HepG2 (cell line): ENCODE measurements around the gene SLC12A9. TPM values are rescaled to one million over a fixed set of nuclear protein-coding genes. Genes with fewer than 3 reads are reported as not detected.

ENCODE experiments used
- ATAC-seq: fragments of 200-7000 bp; cut with Tn5 transposase; 3 replicates; pipeline ENCODE4 v1.9.1; 2020; ENCODE audit warnings: mild to moderate bottlenecking, moderate library complexity
- BruUV-seq: library from RNA; stranded (reverse); fragments of 400-500 nt; replicated peaks from 2 replicates; lab custom pipeline; 2021; lab: Mats Ljungman, UMichigan
- CTCF ChIA-PET: fragments of 300-600 bp; formaldehyde crosslinking; extraction: SDS; loops from one replicate; lab custom pipeline; 2021; ENCODE audit warnings: low total read pairs, inconsistent platforms, low intra/inter-chr PET ratio; lab: Yijun Ruan, JAX
- POLR2A ChIA-PET: fragments of 350-600 bp; sonication (Branson Sonifier 250); formaldehyde crosslinking; loops from one replicate; lab custom pipeline; 2020; ENCODE audit warnings: antibody characterized with exemption, inconsistent platforms; lab: Yijun Ruan, JAX
- DNase-seq: peaks from one replicate; pipeline ENCODE4 v3.0.0-alpha.2; 2015; ENCODE audit warnings: low spot score
- FAIRE-seq: peaks from 3 replicates; lab custom pipeline; 2011; peaks lifted over from hg19 to GRCh38; lab: Jason Lieb, UNC
- H2AFZ ChIP-seq: one replicate; pipeline ENCODE4 v1.6.1; 2011; ENCODE audit warnings: low read length, inconsistent platforms
- H3K27ac ChIP-seq: fragments of 300-600 bp; 3 replicates; pipeline ENCODE4 v1.8.0; 2011; ENCODE audit warnings: mixed run types, mild to moderate bottlenecking, mixed read lengths, low read length, inconsistent platforms; ENCODE audit not compliant: insufficient read depth; ENCODE audit errors: extremely low read length
- H3K27me3 ChIP-seq, 2 experiments: fragments of 200-600 bp in 1 of 2; 2 replicates in 1 of 2; 3 replicates in 1 of 2; pipeline versions ENCODE4 v1.6.0 to v1.8.0; 2011; ENCODE audit warnings: low read length in 2 of 2, mild to moderate bottlenecking in 2 of 2, moderate library complexity in 2 of 2, inconsistent platforms in 1 of 2; ENCODE audit not compliant: insufficient read depth in 2 of 2, control insufficient read depth in 1 of 2
- H3K36me3 ChIP-seq, 2 experiments: fragments of 200-600 bp in 1 of 2; replicated peaks in 1 of 2; 2 replicates in 1 of 2; 3 replicates in 1 of 2; pipeline versions ENCODE4 v1.5.1 to v1.8.0; 2011; ENCODE audit warnings: low read length in 2 of 2, inconsistent platforms in 1 of 2; ENCODE audit not compliant: insufficient read depth in 2 of 2, control insufficient read depth in 1 of 2
- H3K4me1 ChIP-seq: 2 replicates; pipeline ENCODE4 v1.5.1; 2012; ENCODE audit warnings: low read length, inconsistent platforms; ENCODE audit not compliant: insufficient read depth
- H3K4me2 ChIP-seq: 2 replicates; pipeline ENCODE4 v1.6.0; 2011; ENCODE audit warnings: low read depth, low read length, inconsistent platforms
- H3K4me3 ChIP-seq, 3 experiments: fragments of 200-600 bp in 1 of 3; sonication (generic), shearing (Covaris generic) in 1 of 3; replicated peaks in 1 of 3; 2 replicates each; pipeline ENCODE4 v1.5.1; 2011 to 2016; ENCODE audit warnings: low read length in 3 of 3, inconsistent platforms in 2 of 3, low read depth in 2 of 3, mild to moderate bottlenecking in 2 of 3, control low read depth in 1 of 3, mixed read lengths in 1 of 3; ENCODE audit not compliant: insufficient read depth in 1 of 3
- H3K79me2 ChIP-seq: one replicate; pipeline ENCODE4 v1.6.1; 2011; ENCODE audit warnings: low read length, inconsistent platforms; ENCODE audit not compliant: insufficient read depth
- H3K9ac ChIP-seq: 2 replicates; pipeline ENCODE4 v1.6.0; 2011; ENCODE audit warnings: mild to moderate bottlenecking, low read depth, low read length, inconsistent platforms; ENCODE audit not compliant: insufficient read depth
- H3K9me3 ChIP-seq: 2 replicates; pipeline ENCODE4 v1.5.1; 2012; ENCODE audit warnings: mild to moderate bottlenecking, low read length
- H4K20me1 ChIP-seq: 2 replicates; pipeline ENCODE4 v1.6.0; 2011; ENCODE audit warnings: inconsistent platforms, mild to moderate bottlenecking, low read length, moderate library complexity; ENCODE audit not compliant: insufficient read depth
- ARNT ChIP-seq: fragments of 450-650 bp; IDR thresholded peaks from 2 replicates; pipeline ENCODE4 v1.6.1; 2017
- CENPT ChIP-seq: sonication (generic); formaldehyde crosslinking; IDR thresholded peaks from 2 replicates; pipeline ENCODE4 v1.8.0; 2022; ENCODE audit warnings: low read depth, mild to moderate bottlenecking, moderate library complexity, missing genetic modification reagents
- JARID2 ChIP-seq: sonication (generic); formaldehyde crosslinking; IDR thresholded peaks from 2 replicates; pipeline ENCODE4 v1.8.1; 2023; ENCODE audit warnings: missing genetic modification reagents, inconsistent platforms; ENCODE audit not compliant: insufficient replicate concordance
- NR2F6 ChIP-seq, 2 experiments: IDR thresholded peaks; 2 replicates each; pipeline ENCODE4 v1.6.1; 2016; ENCODE audit warnings: antibody characterized with exemption in 1 of 2, mild to moderate bottlenecking in 1 of 2
- ZNF18 ChIP-seq: sonication (generic); formaldehyde crosslinking; IDR thresholded peaks from 2 replicates; pipeline ENCODE4 v1.8.0; 2022; ENCODE audit warnings: mild to moderate bottlenecking, missing genetic modification reagents; ENCODE audit not compliant: insufficient replicate concordance
- ZNF224 ChIP-seq: sonication (generic); formaldehyde crosslinking; IDR thresholded peaks from 2 replicates; pipeline ENCODE4 v1.5.0; 2020; ENCODE audit warnings: mild to moderate bottlenecking, missing genetic modification reagents
- ZNF512 ChIP-seq: sonication (generic); formaldehyde crosslinking; IDR thresholded peaks from 2 replicates; pipeline ENCODE4 v1.4.0; 2020; ENCODE audit warnings: mild to moderate bottlenecking, missing genetic modification reagents
- ZNF552 ChIP-seq: sonication (generic); formaldehyde crosslinking; IDR thresholded peaks from 2 replicates; pipeline ENCODE4 v1.9.0; 2022; ENCODE audit warnings: missing genetic modification reagents, mild to moderate bottlenecking, borderline replicate concordance
- WGBS: methylation state at CpG from one replicate; pipeline ENCODE4 v1.1.6; 2017; ENCODE audit warnings: low lambda C conversion rate; 5-methylcytosine and 5-hydroxymethylcytosine counted together
- in situ Hi-C: cut with HindIII; loops from 2 replicates; pipeline ENCODE4 v1.10.0; 2017; ENCODE audit warnings: low pct_unique_long_range_greater_than_20kb; ENCODE audit not compliant: extremely low pct_ligation_motif_present
- intact Hi-C: fragments of 100-400 bp; cut with micrococcal nuclease; formaldehyde crosslinking; loops from one replicate; pipeline ENCODE4 v1.10.0; 2022; ENCODE audit not compliant: unreplicated experiment
- polyA plus RNA-seq, 8 experiments: library from polyadenylated mRNA; depleted of rRNA in 3 of 8; stranded (reverse) in 7 of 8; unstranded in 1 of 8; fragments of >200 nt; fragmentation: Illumina TruSeq in 4 of 8; extraction: Trizol in 4 of 8; gene quantifications; 2 replicates each; pipeline versions ENCODE4 v1.2.1 to v1.2.3, GENCODE V29; 2011 to 2016; ENCODE audit warnings: low read depth in 4 of 8, missing spikeins in 1 of 8, mixed read lengths in 1 of 8; ENCODE audit not compliant: insufficient read depth in 1 of 8
- total RNA-seq, 5 experiments: library from RNA; depleted of rRNA; stranded (reverse); fragments of >200 nt; fragmentation: Illumina TruSeq; extraction: Trizol; gene quantifications; 2 replicates each; pipeline ENCODE4 v1.2.3, GENCODE V29; 2016; ENCODE audit warnings: low read depth in 1 of 5
- TF ChIP-seq, protein P1 (sequence below): sonication (generic); formaldehyde crosslinking; IDR thresholded peaks from 2 replicates; pipeline ENCODE4 v1.5.0; 2020; ENCODE audit warnings: mild to moderate bottlenecking, missing genetic modification reagents, borderline replicate concordance

SLC12A9 gene
- total and polyA plus RNA-seq, 2 of the 13 experiments (the other 11 are each of a cell fraction or from before 2014, with no cell fraction given): 8.7 to 16.6 TPM

DNA sequence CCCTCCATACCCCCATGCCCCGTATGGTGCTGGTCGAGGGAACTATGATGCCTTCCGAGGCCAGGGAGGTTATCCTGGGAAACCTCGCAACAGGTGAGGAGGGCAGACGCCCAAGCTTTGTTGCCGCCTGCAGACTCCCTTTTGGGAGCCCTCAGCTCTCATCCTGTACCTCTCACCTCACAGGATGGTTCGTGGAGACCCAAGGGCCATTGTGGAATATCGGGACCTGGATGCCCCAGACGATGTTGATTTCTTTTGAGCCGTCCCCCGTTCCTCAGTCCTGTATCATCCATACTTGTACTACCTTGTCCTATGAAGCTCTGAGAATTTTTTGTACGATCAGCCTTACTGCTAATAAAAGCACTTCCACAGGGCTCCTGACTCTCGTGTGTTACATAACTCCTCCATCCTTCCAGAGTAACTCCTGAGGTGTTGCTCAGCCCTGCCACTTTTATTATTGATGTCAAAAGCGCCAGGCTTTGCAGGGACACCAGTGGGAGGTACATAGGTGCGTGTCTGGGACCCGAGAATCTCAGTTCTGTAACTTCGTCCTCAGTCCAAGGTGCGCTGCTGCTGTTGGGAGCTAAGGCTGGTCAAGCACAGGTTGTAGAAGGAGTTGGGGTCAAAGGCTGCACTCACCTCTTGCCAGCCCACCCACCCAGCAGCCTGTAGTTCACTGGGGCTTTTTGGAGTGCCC is 35.9 kb downstream of the SLC12A9 start:
- FAIRE-seq (no peak), ATAC-seq (no peak), DNase-seq (no peak)
- Histone ChIP-seq H2AFZ (no peak overlapping the region), H3K9ac (peak overlapping the region; percentile 93), H3K9me3 (no peaks in the 10 kb centered on the region), H3K4me3 (peak overlapping the region; percentile 65 to 79 (median 65)), H3K4me1 (peaks cover 60% of the 10 kb centered on the region), H3K36me3 (peaks cover 25 to 53% of the 10 kb centered on the region in 2 experiments), H3K27ac (peak overlapping the region; percentile 84), H3K4me2 (peak overlapping the region; percentile 90), H3K27me3 (peaks cover 4 to 8% of the 10 kb centered on the region in 2 experiments; a peak in 1 of 5 replicates), H3K79me2 (peaks cover 10% of the 10 kb centered on the region), H4K20me1 (no peaks in the 10 kb centered on the region)
- BruUV-seq: TSS peak; percentile 73
- WGBS: 75% methylated on average over 15 of the region's 18 CpGs
- POLR2A ChIA-PET: interaction anchor here (1.4 to 6.0 kb wide), 4 partner anchors 10 to 57 kb away, joined by 8 to 141 read pairs (median 12); partner anchors contain the start of gene SRRT
- CTCF ChIA-PET: no interaction called here
- intact Hi-C loops (no loop called here), in situ Hi-C loops (loop anchor here (25.0 kb wide), 1 partner anchor 399 kb away; no protein-coding TSS in a partner anchor)
- TF ChIP-seq, protein P1, sequence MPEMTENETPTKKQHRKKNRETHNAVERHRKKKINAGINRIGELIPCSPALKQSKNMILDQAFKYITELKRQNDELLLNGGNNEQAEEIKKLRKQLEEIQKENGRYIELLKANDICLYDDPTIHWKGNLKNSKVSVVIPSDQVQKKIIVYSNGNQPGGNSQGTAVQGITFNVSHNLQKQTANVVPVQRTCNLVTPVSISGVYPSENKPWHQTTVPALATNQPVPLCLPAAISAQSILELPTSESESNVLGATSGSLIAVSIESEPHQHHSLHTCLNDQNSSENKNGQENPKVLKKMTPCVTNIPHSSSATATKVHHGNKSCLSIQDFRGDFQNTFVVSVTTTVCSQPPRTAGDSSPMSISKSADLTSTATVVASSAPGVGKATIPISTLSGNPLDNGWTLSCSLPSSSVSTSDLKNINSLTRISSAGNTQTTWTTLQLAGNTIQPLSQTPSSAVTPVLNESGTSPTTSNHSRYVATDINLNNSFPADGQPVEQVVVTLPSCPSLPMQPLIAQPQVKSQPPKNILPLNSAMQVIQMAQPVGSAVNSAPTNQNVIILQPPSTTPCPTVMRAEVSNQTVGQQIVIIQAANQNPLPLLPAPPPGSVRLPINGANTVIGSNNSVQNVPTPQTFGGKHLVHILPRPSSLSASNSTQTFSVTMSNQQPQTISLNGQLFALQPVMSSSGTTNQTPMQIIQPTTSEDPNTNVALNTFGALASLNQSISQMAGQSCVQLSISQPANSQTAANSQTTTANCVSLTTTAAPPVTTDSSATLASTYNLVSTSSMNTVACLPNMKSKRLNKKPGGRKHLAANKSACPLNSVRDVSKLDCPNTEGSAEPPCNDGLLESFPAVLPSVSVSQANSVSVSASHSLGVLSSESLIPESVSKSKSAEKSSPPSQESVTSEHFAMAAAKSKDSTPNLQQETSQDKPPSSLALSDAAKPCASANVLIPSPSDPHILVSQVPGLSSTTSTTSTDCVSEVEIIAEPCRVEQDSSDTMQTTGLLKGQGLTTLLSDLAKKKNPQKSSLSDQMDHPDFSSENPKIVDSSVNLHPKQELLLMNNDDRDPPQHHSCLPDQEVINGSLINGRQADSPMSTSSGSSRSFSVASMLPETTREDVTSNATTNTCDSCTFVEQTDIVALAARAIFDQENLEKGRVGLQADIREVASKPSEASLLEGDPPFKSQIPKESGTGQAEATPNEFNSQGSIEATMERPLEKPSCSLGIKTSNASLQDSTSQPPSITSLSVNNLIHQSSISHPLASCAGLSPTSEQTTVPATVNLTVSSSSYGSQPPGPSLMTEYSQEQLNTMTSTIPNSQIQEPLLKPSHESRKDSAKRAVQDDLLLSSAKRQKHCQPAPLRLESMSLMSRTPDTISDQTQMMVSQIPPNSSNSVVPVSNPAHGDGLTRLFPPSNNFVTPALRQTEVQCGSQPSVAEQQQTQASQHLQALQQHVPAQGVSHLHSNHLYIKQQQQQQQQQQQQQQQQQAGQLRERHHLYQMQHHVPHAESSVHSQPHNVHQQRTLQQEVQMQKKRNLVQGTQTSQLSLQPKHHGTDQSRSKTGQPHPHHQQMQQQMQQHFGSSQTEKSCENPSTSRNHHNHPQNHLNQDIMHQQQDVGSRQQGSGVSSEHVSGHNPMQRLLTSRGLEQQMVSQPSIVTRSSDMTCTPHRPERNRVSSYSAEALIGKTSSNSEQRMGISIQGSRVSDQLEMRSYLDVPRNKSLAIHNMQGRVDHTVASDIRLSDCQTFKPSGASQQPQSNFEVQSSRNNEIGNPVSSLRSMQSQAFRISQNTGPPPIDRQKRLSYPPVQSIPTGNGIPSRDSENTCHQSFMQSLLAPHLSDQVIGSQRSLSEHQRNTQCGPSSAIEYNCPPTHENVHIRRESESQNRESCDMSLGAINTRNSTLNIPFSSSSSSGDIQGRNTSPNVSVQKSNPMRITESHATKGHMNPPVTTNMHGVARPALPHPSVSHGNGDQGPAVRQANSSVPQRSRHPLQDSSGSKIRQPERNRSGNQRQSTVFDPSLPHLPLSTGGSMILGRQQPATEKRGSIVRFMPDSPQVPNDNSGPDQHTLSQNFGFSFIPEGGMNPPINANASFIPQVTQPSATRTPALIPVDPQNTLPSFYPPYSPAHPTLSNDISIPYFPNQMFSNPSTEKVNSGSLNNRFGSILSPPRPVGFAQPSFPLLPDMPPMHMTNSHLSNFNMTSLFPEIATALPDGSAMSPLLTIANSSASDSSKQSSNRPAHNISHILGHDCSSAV (CRISPR knock-in tag): 0 out of 2 replicates have a peak, but pooled peaks have one; percentile 4
- TF ChIP-seq ZNF512 (CRISPR knock-in tag): no peak
- peak; percentile 33 for TF ChIP-seq ZNF18 (CRISPR knock-in tag)
- TF ChIP-seq ZNF224 (CRISPR knock-in tag): 0 out of 2 replicates have a peak, but pooled peaks have one; percentile 54
- no peak for TF ChIP-seq NR2F6 (IDR thresholded peaks at IDR 0.05)
- no peak for TF ChIP-seq NR2F6 (CRISPR knock-in tag; IDR thresholded peaks at IDR 0.05)
- TF ChIP-seq ARNT: no peak
- no peak for TF ChIP-seq JARID2 (CRISPR knock-in tag)
- TF ChIP-seq CENPT (CRISPR knock-in tag): 0 out of 2 replicates have a peak, but pooled peaks have one; percentile 17
- no peak for TF ChIP-seq ZNF552 (CRISPR knock-in tag)
